Smooth muscle cell of the brain vasculature (primary cell): ENCODE results near the gene PAAF1.
A peak's percentile ranks its signal among the peaks of the same experiment; 100 is the strongest.

Experiments
- DNase-seq: peaks from one replicate; pipeline ENCODE4 v3.0.0-alpha.2; 2012; ENCODE audit warnings: low read depth, low spot score

PAAF1 gene, protein sequence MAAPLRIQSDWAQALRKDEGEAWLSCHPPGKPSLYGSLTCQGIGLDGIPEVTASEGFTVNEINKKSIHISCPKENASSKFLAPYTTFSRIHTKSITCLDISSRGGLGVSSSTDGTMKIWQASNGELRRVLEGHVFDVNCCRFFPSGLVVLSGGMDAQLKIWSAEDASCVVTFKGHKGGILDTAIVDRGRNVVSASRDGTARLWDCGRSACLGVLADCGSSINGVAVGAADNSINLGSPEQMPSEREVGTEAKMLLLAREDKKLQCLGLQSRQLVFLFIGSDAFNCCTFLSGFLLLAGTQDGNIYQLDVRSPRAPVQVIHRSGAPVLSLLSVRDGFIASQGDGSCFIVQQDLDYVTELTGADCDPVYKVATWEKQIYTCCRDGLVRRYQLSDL

DNA sequence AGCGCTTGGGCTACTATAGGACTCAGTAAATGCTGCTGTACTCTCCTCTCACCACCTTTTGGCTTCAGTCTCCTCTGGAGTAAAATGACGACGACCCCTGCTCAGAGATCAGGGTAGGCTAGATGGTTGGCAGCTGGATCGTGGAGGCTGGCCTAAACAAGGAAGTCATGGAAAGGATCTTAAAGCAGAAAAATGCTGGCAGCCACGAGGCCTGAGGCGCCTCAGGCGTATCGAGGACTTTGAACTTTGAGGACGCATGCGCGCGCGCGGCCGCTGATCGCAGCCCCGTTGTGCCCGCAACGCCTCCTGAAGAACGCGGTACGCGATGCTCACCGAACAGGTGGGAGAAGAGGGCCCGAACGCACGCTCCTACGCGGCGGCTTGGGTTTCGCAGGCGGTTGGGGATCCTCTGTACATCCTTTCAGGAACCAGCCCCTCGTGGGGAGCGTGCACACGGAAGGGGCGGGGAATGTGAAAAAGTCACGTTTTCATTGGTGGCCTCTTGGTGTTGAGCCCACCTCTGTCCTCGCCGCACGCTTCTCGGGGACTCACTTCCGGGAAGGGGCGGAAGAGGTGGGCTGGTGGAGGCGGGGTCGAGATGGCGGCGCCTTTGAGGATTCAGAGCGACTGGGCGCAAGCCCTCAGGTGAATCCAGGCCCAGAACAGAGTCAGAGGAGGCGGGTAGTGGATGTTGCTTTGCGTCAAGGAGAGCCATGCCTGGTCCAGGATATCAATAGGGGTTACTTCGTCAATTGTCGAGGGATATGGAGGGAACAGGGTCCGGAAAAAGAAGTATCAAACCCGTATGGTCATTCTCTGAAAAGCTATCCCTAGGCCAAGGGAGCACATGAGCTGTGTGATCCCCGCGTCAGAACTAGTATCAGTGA, at the start of gene PAAF1, which contains the start of gene COA4:
PAAF1 (plus strand) TSS at position 576 of the 887 bp plus-strand sequence; CDS start at position 599, 23 bp downstream.
COA4 (minus strand) TSS at position 423 of the 887 bp plus-strand sequence. CDS start 3,468 bp downstream, outside the sequence.
- peak; percentile 83 for DNase-seq

DNA sequence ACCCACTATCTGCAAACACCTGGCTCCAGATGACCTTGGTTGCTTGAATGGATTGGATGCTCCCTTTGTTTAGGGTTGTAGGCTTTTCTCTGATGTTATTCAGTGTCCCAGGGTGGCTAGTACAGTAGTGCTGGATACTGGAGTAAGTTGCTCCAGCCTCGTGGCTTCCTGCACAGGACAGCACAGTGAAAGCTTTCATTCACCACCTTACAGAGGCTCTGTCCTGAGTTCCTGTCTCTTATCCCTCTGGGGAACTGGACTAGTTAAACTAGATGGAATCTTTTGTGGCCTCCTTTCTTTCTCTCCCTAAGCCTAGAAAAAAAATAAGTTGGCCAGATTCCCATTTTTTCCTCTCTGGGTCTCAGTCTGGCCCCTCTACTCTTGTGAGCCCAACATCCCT, 46.5 kb upstream of the PAAF1 start:
- no peak for DNase-seq

DNA sequence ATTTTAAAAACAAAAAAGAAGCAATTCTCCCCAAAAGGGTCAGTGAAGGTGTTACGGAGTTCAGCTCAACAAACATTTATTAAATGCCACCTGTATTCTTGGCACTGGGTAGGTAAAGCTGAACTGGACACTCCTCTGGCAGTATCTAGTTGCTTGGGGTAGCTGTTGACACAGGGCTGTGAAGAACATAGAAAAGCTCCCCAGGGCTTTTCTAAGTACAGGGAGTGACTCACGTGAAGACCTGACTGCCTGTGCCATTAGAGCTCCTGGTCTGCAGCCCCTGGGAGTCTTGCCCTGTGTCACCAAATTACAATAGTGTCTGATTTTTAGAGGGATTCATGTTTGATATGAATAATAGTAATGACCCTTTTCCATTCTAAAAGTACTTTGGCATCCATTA, 43.7 kb upstream of the PAAF1 start:
- no peak for DNase-seq

DNA sequence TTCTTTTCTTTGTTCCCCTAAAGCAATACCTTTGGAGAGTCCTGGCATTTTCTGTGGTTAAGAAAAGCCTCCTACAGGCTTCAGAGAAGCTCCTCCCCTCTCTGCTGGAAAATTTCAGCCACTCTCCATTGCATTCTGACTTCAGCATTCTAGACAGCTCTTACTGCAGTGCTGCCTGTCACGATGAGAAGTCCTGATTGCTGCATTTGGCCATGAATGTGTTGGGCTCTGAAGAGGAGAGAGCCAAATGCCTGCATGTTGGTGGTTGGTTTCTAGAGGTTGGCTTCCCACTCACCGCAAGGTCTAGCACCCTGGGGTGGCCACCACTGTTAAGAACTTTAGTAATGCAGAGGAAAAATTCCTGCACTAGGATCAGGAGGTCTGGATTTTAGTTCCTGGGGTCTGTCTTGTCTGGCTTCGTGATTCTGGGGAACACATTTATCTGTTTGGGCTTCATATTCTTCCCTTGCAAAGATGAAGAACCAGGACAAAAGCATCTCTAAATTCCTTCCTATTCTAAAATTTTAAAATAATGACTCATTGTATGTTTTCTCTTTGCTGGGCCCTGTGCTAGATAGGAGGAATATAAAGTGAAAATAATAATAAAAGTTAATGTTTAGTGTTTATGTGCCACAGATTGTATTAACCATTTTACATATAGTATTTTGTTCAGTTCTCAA, 38.2 kb upstream of the PAAF1 start:
- DNase-seq, result peak; percentile 40

DNA sequence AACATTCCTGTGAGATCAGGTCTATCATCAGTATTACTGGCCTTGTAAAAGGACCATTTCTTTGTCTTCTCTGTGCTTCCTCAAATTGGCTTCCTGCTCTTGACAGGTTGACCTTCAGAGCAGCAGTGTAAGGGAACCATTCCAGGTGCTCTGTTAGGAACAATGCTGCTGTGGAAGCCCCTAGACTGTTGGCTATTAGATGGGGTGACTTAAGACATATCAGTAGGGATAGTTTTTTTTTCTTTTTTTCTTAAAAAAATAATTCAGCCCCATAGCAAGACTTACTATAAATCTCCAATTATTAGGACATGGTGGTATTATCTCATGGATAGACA, 37.7 kb upstream of the PAAF1 start:
- no peak for DNase-seq

DNA sequence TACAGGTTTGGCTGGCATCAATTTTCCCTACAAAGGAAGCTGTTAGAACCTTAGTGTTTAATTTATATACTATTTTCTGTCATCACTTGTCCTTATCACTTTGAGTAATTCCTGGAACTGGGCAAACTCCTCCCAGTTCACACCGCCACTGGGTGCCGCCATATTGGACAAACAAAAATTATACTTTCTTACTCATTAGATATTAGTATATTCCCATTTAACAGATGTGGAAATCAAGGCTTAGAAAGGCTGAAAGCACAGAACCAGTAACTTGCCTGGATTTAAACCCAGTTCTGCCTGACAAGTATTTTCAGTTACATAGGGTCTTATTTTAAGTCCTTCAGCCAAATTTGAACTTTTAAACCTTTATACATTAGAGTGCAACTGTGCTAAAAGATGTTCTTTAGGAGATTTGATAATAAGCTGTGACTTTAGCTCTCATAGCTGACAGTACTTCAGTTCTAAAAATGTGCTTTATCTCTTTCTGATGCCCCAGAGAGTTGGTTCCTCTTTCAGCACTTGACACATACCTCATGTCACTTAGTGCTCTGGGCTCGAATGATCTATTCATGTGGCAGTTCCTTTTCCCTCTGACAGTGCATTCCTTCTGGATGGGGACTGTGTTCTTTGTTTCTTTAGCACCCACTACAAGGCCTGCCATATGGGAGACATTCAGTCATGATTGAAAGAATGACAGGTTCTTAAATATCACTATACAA, 25.6 kb upstream of the PAAF1 start:
- no peak for DNase-seq

DNA sequence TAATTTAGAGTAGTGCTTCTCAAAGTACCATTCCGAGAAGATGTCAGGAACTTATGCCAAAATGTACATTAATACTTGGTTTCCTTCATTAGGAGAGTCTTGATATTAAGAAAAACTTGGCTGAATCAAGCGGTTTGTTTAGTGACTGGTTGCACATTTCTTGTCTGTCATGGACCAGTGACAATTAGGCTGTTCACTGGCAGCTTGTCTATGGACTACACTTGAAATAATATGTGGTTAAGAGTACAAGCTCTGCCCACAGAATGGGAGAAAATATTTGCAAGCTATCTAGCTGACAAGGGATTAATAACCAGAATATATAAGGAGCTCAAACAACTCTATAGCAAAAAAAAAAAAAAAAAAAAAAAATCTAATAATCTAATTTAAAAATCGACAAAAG, 24.8 kb upstream of the PAAF1 start:
- no peak for DNase-seq

DNA sequence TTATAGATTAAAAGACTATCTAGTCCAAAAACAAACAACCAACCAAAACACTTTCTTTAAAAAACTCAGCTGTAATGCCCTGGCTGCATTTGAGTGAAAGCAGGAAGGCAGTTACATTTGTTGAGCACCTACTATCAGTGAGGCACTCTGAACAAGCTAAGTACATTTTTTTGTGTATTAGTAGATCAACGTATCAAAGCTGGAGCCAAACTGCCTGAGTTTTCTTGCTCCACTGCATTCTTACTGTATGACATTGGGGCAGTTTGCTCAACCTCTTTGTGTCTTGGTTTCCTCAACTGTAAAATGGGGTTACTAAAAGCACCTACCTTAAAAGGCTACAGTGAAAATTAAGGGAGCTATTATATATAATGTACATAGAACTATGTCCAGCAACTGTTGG, 22.1 kb upstream of the PAAF1 start:
- no peak for DNase-seq

DNA sequence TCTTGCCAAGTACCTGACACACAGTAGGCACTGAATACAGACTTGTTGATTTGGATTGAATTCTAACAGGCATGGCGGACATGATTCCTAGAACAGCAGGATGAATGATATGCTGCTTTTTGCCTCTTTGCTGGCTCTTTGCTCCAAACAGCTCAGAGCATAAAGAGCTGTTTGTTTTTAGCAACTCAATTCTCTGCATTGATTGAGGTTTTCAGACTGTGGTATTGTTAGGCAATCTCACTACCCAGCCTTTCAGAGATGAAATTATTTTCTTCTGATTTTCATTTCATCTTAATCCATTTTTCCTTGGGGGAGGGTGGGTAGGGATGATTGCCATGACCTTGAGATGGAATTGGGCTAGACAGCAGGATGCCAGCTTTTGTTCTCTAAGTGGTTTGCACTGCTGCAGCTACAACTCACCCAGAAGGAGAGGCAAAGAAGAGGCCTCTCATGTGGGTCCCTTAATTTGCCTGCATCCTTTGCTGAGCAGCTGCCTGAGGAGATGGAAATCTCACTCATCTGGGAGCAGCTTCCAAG, 20.7 kb upstream of the PAAF1 start:
- DNase-seq, result no peak

DNA sequence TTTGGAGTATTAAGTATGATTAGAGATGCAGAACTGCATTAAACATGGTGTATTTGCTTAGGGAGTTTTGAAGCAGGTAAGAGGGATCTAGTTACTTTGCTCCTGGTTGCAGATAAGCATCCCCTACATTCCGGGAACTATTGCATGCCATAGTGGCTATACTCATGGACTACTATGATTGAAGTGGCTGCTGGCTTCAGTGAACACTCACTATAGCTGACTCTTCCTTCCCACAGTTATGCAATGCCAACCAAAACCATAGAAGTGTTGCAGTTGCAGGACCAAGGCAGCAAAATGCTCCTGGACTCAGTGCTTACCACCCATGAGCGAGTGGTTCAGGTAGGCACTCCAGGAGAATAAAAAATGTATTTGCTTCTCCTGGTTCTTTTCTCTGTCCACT, 17.1 kb upstream of the PAAF1 start:
- DNase-seq, result no peak

DNA sequence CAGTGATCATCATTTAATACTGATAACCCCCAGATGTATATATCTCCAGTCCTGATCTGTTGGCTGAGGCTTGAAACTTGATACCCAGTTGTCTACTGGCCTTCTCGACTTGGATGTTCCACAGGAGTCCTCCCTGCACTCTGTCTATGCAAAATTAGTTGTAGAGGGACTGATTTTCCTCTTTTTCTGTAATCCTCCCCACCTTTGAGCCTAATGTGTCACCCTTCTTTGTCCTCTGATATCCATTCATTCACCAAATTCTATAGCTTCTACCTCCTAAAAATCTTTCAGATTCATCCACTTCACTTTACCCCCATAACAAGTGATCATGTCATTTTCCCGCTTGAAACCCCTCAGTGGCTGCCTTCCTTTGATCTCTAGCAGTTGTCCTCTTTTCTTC, 16.6 kb upstream of the PAAF1 start:
- DNase-seq, result no peak

DNA sequence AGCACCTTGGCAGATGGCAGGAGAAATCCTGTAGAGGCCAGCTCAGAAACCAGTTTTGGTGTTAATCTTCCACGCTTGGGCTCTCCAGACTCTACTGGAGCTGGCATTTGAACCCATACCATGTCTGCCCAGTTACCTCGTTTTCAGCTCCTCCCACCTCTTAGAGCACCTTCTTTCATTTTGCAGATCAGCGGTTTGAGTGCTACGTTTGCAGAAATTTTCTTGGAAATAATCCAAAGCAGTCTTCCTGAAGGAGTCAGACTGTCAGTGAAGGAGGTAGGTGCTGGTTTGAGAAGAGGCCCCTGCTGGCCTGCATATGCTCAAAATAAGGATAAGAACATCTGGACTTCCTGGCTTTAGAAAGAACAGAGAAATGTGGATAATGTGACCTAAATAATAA, 13.8 kb upstream of the PAAF1 start:
- DNase-seq, result no peak

DNA sequence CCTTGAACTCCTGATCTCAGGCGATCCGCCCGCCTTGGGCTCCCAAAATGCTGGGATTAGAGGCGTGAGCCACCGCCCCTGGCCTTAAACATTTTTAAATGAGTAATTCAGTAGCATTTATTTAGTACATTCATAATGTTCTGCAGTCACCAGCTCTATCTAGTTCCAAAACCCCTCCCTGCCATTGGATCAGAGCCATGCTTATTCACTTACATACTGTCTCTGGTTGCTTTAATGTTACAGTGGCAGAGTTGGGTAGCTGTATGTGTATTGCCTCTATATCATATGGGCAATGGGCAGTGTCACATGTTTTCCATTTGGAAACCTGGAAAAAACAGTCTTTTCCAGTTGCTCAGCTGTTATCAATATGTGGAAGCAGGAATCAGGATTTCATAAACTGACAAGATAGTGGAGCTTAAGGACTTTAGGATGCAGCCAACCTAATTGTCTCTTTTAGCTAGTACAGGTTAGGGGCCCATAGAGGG, 10.7 kb upstream of the PAAF1 start:
- DNase-seq, result no peak

DNA sequence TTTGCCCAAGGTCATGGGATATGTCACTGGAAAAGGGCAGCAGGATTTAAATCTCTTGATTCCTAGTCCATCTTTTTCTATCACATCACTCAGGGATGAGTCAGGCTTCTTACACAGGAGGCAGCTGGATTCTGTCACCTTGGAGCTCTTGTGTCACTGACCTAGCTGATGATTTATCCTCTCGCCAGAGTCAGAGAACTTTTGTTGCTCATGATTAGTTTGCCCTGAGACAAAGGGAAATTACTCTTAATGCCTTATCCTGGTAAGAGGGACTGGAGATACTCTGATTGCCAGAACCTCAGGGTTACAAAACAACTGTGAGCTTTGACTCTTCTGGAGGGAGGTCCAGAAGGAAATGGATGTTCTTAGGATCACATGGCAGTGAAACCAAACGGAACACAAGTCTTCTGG, 10.2 kb upstream of the PAAF1 start:
- peak; percentile 26 for DNase-seq

DNA sequence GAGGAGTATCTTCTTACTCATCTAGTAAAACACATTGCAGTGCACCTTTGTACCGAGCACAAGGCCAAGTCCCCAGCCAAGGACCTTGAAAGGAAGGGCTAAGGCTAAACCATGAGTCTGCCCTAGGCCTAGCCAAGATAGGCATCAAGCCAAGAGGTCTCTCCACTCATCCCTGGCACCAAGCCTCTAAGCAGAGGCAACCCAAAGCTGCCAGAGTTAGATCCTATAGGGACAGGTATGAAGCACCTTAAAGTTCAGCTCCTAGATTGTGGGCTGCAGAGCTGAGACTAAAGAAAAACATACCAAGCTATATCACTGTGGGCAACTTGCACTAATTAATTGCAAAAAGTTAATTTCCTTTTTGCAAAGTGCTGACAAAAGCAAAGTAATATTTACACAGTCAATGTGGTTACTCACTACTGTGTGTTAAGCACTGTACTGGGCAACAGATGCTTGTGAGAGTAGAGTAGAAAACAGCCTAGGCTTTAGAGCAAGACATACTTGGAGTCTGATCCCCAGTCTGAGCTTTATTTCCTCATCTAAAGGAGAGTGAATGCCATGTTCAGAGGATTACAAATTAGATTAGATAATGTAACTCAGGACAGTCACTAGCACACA, 7.4 kb upstream of the PAAF1 start:
- no peak for DNase-seq

DNA sequence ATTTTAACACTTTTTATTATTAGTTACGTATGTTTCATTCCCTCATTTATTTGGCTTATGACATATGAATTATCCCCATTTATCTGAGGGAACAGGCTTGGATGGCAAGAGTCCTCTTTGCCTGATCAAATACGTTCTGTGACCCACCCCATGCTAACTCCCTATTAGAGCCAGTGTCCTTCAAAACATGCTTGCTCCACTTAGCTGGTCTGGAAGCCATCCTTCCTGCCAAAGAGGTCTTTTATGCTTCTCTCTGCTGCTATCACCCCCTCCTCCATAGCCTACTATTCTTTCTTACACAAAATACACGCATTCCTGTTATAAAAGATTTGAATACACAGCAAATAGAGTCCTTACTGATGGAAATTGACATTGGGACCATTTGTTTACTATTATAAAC, 6.5 kb upstream of the PAAF1 start:
- no peak for DNase-seq

DNA sequence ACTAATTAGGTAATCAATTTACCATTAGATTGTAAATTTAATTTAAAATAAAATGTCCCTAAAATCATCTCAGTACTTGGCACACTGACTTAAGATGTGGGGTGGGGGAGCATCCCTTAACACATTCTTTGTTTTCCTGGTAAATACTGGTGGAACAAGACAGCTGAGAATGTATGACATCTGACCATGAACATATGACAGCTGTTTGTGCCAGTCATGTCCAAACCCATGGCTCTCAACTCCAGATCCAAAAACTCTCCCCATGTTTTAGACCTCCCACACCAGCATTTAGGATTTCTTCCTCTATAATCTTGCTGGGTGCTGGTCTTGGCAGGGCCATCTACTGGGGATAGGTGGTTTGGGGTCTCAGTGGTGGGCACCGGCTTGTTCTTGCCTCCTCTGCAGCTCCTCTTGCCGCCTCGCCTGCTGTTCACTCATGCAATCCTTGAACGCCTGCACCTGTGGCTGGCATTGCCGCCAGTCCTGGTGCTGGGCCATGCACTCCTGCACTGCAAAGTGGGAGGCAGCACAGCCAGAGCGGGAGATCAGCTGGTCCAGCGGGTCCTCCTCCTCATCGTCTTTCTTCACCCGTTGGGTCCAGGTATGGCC, 3.9 kb upstream of the PAAF1 start:
- no peak for DNase-seq

DNA sequence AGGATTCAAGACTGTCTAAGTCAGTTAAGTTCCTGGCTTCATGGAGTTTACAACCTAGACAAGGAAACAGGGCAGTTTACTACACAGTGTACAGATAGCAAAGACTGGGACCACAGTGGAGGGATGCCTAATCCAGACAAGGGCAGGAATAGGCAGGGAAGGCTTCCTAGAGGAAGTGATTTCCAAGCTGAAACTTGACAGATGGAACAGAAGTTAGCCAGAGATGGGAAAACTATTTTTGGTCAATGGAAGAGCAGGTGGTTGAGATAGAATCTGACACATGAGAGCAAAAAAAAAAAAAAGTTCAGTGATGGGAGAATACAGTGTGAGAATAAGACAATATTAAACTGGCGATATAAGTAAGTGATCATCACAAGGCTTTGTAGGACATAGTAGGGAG, 1.4 kb upstream of the PAAF1 start:
- no peak for DNase-seq

DNA sequence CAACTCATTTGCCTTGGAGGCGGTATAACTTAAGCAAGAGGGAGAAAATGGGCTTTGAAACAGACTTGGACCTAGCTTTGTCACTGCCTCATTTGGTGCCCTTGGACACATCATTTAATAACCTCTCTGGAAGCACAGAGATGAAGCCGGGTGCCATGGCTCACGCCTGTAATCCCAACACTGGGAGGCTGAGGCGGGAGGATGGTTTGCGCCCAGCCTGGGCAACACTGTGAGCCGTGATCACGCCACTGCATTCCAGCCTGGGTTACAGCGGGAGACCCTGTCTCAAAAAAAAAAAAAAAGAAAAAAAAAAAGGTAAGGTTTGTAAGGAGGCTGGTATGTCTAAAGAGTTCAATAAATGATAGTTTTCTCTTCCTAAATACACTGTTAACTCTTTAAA, 959 bp upstream of the PAAF1 start:
- DNase-seq, result no peak

DNA sequence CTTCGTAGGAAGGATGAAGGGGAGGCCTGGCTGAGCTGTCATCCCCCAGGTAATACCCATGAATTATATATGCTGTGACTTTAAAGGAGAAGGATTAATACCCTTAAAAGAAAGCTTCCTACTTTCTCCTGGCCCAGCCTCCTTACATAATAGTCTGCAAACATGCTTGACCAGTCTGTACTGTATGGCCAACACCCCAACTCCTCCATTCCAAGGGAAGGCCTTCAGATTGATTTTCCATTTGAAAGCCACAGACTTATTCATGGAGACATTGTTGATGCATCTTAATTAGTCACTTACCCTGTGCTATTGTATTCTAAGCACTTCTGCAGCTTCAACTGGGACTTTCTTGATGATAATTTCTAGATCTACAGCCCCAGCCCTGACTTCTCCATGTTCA, 2.0 kb downstream of the PAAF1 start:
- no peak for DNase-seq
